HepG2 (cell line): ENCODE results near the gene SLC5A6. TPM values are rescaled to one million over a fixed set of nuclear protein-coding genes. Genes with fewer than 3 reads are reported as not detected.
A peak's percentile ranks its signal among the peaks of the same experiment; 100 is the strongest.

Experiments
- CEBPG ChIP-seq: IDR thresholded peaks from 2 replicates; pipeline ENCODE4 v1.6.1; 2016
- FOSL2 ChIP-seq: sonication (generic); formaldehyde crosslinking; IDR thresholded peaks from 2 replicates; pipeline ENCODE4 v1.4.0; 2020; ENCODE audit warnings: missing genetic modification reagents
- ISX ChIP-seq: sonication (generic); formaldehyde crosslinking; conservative IDR thresholded peaks from 2 replicates; pipeline ENCODE4 v1.5.0; 2020; ENCODE audit warnings: missing genetic modification reagents
- KDM3A ChIP-seq: IDR thresholded peaks from 2 replicates; pipeline ENCODE4 v1.6.1; 2018; ENCODE audit warnings: low read depth, missing compliant biosample characterization
- PAF1 ChIP-seq: IDR thresholded peaks from 2 replicates; pipeline ENCODE4 v1.6.1; 2016; ENCODE audit warnings: missing genetic modification reagents, missing compliant biosample characterization
- PRMT3 ChIP-seq: sonication (generic); formaldehyde crosslinking; IDR thresholded peaks from 2 replicates; pipeline ENCODE4 v1.8.1; 2022; ENCODE audit warnings: low read depth, mild to moderate bottlenecking, moderate library complexity, missing genetic modification reagents, borderline replicate concordance
- SIX4 ChIP-seq: sonication (generic); formaldehyde crosslinking; IDR thresholded peaks from 2 replicates; pipeline ENCODE4 v1.4.0; 2020; ENCODE audit warnings: missing genetic modification reagents
- TBP ChIP-seq: sonication (generic); formaldehyde crosslinking; IDR thresholded peaks from 2 replicates; pipeline ENCODE4 v1.5.0; 2020; ENCODE audit warnings: missing genetic modification reagents
- ZBTB1 ChIP-seq: sonication (generic); formaldehyde crosslinking; IDR thresholded peaks from 2 replicates; pipeline ENCODE4 v1.4.0; 2020; ENCODE audit warnings: missing genetic modification reagents, borderline replicate concordance
- ZFX ChIP-seq: sonication (generic); formaldehyde crosslinking; IDR thresholded peaks from 2 replicates; pipeline ENCODE4 v1.4.0; 2020; ENCODE audit warnings: mild to moderate bottlenecking, low read depth, missing genetic modification reagents, moderate library complexity
- ZFY ChIP-seq: sonication (generic); formaldehyde crosslinking; IDR thresholded peaks from 2 replicates; pipeline ENCODE4 v1.4.0; 2020; ENCODE audit warnings: missing genetic modification reagents
- ZMYM4 ChIP-seq: sonication (generic); formaldehyde crosslinking; IDR thresholded peaks from 2 replicates; pipeline ENCODE4 v1.8.1; 2023; ENCODE audit warnings: mild to moderate bottlenecking, missing genetic modification reagents
- ZNF260 ChIP-seq: sonication (generic); formaldehyde crosslinking; IDR thresholded peaks from 2 replicates; pipeline ENCODE4 v1.4.0; 2020; ENCODE audit warnings: missing genetic modification reagents, low read depth, mild to moderate bottlenecking, borderline replicate concordance
- polyA plus RNA-seq, 8 experiments: library from polyadenylated mRNA; depleted of rRNA in 3 of 8; stranded (reverse) in 7 of 8; unstranded in 1 of 8; fragments of >200 nt; fragmentation: Illumina TruSeq in 4 of 8; extraction: Trizol in 4 of 8; gene quantifications; 2 replicates each; pipeline versions ENCODE4 v1.2.1 to v1.2.3, GENCODE V29; 2011 to 2016; ENCODE audit warnings: low read depth in 4 of 8, missing spikeins in 1 of 8, mixed read lengths in 1 of 8; ENCODE audit not compliant: insufficient read depth in 1 of 8
- total RNA-seq, 5 experiments: library from RNA; depleted of rRNA; stranded (reverse); fragments of >200 nt; fragmentation: Illumina TruSeq; extraction: Trizol; gene quantifications; 2 replicates each; pipeline ENCODE4 v1.2.3, GENCODE V29; 2016; ENCODE audit warnings: low read depth in 1 of 5
- TF ChIP-seq, protein P1 (sequence below): sonication (generic); formaldehyde crosslinking; IDR thresholded peaks from 2 replicates; pipeline ENCODE4 v1.4.0; 2020; ENCODE audit warnings: missing genetic modification reagents
- TF ChIP-seq, protein P2 (sequence below): sonication (generic); formaldehyde crosslinking; IDR thresholded peaks from 2 replicates; pipeline ENCODE4 v1.4.0; 2020; ENCODE audit warnings: mild to moderate bottlenecking, low read depth, missing genetic modification reagents
- TF ChIP-seq, protein P3 (sequence below): sonication (generic); formaldehyde crosslinking; IDR thresholded peaks from 2 replicates; pipeline ENCODE4 v1.4.0; 2020; ENCODE audit warnings: missing genetic modification reagents, borderline replicate concordance
- TF ChIP-seq, protein P4 (sequence below): sonication (generic); formaldehyde crosslinking; IDR thresholded peaks from 2 replicates; pipeline ENCODE4 v1.4.0; 2020; ENCODE audit warnings: missing genetic modification reagents, mild to moderate bottlenecking, borderline replicate concordance

Gene SLC5A6
- total and polyA plus RNA-seq, 2 of the 13 experiments (the other 11 are each of a cell fraction or from before 2014, with no cell fraction given) = 135 to 417 TPM

DNA sequence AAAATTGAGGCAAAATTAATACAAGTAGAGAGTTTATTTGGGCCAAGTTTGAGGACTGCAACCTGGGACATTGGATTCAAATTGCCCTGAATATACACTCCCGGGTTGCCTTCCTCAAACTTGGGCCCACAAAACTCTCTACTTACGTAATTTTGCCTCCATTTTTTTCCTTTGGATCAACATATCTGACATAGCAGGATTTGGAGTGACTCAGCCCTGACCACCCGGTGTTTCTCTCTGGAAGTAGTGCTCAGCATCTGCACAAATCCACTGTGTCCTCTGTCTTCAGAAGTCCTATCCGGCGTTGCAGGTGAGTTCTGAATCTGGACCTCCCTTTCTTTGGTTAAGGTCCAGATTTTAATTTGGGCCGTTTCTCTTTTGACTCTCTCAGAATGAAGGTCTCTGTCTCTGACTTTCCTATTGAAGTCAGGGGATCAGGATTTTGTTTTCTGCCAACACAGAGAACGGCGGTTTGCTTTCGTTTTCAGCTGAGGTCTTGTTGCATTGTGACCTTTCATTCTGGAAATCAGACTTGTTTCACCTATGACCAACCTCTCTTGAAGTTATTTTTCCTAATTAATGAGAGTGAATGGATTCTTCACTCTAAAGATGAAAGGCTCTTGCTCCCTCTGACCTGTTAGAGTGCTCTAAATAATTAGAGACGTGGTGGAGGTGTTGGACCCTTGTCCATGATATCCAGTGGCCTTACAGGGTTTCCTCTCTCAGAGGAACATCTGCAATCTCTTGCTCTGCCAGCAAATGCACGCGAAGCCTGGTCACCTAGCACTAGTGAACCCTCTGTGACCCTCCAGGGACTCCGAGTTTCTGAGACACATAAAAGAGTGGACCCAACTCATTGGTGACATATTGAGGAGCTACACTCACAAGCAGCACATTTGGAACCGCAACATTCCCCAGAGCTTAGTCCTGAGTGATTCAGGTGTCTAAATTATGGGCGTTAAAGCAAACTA, 49.6 kb downstream of the SLC5A6 start (continued):
- TF ChIP-seq, protein P1, sequence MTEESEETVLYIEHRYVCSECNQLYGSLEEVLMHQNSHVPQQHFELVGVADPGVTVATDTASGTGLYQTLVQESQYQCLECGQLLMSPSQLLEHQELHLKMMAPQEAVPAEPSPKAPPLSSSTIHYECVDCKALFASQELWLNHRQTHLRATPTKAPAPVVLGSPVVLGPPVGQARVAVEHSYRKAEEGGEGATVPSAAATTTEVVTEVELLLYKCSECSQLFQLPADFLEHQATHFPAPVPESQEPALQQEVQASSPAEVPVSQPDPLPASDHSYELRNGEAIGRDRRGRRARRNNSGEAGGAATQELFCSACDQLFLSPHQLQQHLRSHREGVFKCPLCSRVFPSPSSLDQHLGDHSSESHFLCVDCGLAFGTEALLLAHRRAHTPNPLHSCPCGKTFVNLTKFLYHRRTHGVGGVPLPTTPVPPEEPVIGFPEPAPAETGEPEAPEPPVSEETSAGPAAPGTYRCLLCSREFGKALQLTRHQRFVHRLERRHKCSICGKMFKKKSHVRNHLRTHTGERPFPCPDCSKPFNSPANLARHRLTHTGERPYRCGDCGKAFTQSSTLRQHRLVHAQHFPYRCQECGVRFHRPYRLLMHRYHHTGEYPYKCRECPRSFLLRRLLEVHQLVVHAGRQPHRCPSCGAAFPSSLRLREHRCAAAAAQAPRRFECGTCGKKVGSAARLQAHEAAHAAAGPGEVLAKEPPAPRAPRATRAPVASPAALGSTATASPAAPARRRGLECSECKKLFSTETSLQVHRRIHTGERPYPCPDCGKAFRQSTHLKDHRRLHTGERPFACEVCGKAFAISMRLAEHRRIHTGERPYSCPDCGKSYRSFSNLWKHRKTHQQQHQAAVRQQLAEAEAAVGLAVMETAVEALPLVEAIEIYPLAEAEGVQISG (CRISPR knock-in tag) = no peak
- TF ChIP-seq ISX = no peak
- no peak for TF ChIP-seq SIX4 (CRISPR knock-in tag)
- TF ChIP-seq ZMYM4 (CRISPR knock-in tag) = no peak
- TF ChIP-seq, protein P2, sequence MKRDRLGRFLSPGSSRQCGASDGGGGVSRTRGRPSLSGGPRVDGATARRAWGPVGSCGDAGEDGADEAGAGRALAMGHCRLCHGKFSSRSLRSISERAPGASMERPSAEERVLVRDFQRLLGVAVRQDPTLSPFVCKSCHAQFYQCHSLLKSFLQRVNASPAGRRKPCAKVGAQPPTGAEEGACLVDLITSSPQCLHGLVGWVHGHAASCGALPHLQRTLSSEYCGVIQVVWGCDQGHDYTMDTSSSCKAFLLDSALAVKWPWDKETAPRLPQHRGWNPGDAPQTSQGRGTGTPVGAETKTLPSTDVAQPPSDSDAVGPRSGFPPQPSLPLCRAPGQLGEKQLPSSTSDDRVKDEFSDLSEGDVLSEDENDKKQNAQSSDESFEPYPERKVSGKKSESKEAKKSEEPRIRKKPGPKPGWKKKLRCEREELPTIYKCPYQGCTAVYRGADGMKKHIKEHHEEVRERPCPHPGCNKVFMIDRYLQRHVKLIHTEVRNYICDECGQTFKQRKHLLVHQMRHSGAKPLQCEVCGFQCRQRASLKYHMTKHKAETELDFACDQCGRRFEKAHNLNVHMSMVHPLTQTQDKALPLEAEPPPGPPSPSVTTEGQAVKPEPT (CRISPR knock-in tag) = no peak
- TF ChIP-seq, protein P3, sequence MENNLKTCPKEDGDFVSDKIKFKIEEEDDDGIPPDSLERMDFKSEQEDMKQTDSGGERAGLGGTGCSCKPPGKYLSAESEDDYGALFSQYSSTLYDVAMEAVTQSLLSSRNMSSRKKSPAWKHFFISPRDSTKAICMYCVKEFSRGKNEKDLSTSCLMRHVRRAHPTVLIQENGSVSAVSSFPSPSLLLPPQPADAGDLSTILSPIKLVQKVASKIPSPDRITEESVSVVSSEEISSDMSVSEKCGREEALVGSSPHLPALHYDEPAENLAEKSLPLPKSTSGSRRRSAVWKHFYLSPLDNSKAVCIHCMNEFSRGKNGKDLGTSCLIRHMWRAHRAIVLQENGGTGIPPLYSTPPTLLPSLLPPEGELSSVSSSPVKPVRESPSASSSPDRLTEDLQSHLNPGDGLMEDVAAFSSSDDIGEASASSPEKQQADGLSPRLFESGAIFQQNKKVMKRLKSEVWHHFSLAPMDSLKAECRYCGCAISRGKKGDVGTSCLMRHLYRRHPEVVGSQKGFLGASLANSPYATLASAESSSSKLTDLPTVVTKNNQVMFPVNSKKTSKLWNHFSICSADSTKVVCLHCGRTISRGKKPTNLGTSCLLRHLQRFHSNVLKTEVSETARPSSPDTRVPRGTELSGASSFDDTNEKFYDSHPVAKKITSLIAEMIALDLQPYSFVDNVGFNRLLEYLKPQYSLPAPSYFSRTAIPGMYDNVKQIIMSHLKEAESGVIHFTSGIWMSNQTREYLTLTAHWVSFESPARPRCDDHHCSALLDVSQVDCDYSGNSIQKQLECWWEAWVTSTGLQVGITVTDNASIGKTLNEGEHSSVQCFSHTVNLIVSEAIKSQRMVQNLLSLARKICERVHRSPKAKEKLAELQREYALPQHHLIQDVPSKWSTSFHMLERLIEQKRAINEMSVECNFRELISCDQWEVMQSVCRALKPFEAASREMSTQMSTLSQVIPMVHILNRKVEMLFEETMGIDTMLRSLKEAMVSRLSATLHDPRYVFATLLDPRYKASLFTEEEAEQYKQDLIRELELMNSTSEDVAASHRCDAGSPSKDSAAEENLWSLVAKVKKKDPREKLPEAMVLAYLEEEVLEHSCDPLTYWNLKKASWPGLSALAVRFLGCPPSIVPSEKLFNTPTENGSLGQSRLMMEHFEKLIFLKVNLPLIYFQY (CRISPR knock-in tag) = 0 out of 2 replicates have a peak, but pooled peaks have one; percentile 12
- no peak for TF ChIP-seq ZNF260 (CRISPR knock-in tag)
- TF ChIP-seq CEBPG (CRISPR knock-in tag) = peak; percentile 10; the same call in 1 of the 2 replicates
- TF ChIP-seq ZFX (CRISPR knock-in tag) = 0 out of 2 replicates have a peak, but pooled peaks have one; percentile 24
- no peak for TF ChIP-seq TBP (CRISPR knock-in tag)
- no peak for TF ChIP-seq ZBTB1 (CRISPR knock-in tag)
- no peak for TF ChIP-seq ZFY (CRISPR knock-in tag)
- TF ChIP-seq FOSL2 (CRISPR knock-in tag) = peak; percentile 61
- TF ChIP-seq PRMT3 (CRISPR knock-in tag) = no peak
- TF ChIP-seq, protein P4, sequence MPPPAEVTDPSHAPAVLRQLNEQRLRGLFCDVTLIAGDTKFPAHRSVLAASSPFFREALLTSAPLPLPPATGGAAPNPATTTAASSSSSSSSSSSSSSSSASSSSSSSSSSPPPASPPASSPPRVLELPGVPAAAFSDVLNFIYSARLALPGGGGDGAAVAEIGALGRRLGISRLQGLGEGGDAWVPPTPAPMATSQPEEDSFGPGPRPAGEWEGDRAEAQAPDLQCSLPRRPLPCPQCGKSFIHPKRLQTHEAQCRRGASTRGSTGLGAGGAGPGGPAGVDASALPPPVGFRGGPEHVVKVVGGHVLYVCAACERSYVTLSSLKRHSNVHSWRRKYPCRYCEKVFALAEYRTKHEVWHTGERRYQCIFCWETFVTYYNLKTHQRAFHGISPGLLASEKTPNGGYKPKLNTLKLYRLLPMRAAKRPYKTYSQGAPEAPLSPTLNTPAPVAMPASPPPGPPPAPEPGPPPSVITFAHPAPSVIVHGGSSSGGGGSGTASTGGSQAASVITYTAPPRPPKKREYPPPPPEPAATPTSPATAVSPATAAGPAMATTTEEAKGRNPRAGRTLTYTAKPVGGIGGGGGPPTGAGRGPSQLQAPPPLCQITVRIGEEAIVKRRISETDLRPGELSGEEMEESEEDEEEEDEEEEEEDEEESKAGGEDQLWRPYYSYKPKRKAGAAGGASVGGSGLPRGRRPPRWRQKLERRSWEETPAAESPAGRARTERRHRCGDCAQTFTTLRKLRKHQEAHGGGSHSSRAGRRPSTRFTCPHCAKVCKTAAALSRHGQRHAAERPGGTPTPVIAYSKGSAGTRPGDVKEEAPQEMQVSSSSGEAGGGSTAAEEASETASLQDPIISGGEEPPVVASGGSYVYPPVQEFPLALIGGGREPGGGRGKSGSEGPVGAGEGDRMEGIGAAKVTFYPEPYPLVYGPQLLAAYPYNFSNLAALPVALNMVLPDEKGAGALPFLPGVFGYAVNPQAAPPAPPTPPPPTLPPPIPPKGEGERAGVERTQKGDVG (CRISPR knock-in tag) = 0 out of 2 replicates have a peak, but pooled peaks have one; percentile 29
- TF ChIP-seq KDM3A = no peak
- no peak for TF ChIP-seq PAF1 (CRISPR knock-in tag)
